Testis (tissue), 2 donors: ENCODE measurements around the gene NDUFV2.

Experiments used
- POLR2A ChIP-seq: fragments of 450-650 bp; IDR thresholded peaks from one replicate; pipeline ENCODE4 v1.6.1; 2017; ENCODE audit warnings: antibody characterized with exemption, mild to moderate bottlenecking, moderate library complexity
- TF ChIP-seq, protein P1 (sequence below), 3 experiments: fragments of 450-650 bp in 2 of 3; fragments of 200-600 bp in 1 of 3; sonication (generic) in 1 of 3; IDR thresholded peaks; one replicate each; pipeline ENCODE4 v1.5.1; 2016 to 2019; ENCODE audit warnings: antibody characterized with exemption in 3 of 3, mild to moderate bottlenecking in 2 of 3, moderate library complexity in 1 of 3

DNA sequence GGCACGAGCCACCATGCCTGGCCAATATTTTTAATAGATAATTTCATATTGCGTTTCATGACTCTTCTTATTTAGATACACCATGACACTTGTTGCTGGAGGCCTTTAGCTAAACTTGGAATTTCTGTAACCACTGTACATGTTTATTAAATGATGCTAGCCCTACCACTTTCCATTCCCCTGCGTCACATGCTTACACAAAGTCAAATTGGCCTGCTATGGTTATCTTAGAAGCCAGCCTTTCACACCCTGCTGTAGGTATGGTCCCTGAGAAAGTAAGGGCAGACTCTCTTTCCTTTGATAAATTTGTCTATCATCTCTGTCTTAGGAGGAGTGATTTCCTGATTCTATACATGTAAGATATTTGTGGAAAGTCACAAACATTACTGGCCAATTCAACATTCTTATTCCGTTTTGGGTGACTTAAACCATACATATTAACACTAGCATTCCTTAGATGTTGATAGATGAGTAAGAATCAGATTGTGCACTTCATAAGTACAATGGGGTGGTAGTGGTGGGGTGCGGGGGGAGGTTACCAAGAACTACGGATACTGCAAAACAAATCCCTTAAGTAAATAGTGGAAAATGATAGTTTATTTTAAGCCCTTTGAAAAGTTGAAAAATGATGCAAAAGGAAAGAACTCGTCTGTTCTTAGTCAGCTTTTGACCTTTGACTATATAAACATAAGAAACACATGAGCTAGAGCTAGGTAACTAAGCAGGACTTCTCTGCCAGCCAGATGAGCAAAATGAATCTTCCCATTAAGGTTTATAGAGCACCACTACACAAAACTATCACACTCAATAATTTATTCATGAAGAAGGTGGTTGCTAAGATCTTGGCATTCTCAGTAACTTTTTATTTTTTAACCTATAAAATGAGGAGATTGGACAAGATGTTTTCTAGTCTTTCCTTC, 7.9 kb upstream of the NDUFV2 start:
- TF ChIP-seq, protein P1, sequence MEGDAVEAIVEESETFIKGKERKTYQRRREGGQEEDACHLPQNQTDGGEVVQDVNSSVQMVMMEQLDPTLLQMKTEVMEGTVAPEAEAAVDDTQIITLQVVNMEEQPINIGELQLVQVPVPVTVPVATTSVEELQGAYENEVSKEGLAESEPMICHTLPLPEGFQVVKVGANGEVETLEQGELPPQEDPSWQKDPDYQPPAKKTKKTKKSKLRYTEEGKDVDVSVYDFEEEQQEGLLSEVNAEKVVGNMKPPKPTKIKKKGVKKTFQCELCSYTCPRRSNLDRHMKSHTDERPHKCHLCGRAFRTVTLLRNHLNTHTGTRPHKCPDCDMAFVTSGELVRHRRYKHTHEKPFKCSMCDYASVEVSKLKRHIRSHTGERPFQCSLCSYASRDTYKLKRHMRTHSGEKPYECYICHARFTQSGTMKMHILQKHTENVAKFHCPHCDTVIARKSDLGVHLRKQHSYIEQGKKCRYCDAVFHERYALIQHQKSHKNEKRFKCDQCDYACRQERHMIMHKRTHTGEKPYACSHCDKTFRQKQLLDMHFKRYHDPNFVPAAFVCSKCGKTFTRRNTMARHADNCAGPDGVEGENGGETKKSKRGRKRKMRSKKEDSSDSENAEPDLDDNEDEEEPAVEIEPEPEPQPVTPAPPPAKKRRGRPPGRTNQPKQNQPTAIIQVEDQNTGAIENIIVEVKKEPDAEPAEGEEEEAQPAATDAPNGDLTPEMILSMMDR (IDR thresholded peaks at IDR 0.05) = no peak
- no peak for TF ChIP-seq POLR2A
